ENCODE measurements around the gene ZNF414.
"Not testable (repeated sequence)": the region's sequence is repeated elsewhere in the genome, so short reads cannot be mapped to it uniquely, and the experiment has no call there.

ZNF414 gene

DNA sequence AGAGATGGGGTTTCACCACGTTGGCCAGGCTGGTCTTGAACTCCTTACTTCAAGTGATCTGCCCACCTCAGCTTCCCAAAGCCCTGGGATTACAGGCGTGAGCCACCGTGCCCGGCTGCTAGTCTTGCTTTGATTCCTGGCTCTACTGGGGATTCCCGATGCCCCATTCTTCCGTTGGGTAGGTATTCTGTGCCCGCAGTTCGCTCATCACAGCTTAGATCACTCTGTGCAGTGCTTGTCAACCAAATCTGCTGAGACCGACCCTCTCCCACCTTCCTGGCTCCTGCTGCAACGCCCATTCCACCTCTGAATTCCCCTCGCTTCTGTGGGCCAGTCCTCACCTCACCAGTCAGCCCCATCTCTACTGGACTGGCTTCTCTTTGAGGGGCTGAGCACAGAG lies 4.6 kb upstream of the ZNF414 start:
- TF ChIP-seq, protein P1, sequence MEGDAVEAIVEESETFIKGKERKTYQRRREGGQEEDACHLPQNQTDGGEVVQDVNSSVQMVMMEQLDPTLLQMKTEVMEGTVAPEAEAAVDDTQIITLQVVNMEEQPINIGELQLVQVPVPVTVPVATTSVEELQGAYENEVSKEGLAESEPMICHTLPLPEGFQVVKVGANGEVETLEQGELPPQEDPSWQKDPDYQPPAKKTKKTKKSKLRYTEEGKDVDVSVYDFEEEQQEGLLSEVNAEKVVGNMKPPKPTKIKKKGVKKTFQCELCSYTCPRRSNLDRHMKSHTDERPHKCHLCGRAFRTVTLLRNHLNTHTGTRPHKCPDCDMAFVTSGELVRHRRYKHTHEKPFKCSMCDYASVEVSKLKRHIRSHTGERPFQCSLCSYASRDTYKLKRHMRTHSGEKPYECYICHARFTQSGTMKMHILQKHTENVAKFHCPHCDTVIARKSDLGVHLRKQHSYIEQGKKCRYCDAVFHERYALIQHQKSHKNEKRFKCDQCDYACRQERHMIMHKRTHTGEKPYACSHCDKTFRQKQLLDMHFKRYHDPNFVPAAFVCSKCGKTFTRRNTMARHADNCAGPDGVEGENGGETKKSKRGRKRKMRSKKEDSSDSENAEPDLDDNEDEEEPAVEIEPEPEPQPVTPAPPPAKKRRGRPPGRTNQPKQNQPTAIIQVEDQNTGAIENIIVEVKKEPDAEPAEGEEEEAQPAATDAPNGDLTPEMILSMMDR (conservative IDR thresholded peaks at IDR 0.05; ENCODE audit: control insufficient read depth, insufficient read depth, low read depth, low read length), result no peak
- no peak for DNase-seq (ENCODE audit: low read depth)
- no peak overlapping the region for H3K4me3 ChIP-seq (ENCODE audit: control insufficient read depth, low read depth, low read length)

DNA sequence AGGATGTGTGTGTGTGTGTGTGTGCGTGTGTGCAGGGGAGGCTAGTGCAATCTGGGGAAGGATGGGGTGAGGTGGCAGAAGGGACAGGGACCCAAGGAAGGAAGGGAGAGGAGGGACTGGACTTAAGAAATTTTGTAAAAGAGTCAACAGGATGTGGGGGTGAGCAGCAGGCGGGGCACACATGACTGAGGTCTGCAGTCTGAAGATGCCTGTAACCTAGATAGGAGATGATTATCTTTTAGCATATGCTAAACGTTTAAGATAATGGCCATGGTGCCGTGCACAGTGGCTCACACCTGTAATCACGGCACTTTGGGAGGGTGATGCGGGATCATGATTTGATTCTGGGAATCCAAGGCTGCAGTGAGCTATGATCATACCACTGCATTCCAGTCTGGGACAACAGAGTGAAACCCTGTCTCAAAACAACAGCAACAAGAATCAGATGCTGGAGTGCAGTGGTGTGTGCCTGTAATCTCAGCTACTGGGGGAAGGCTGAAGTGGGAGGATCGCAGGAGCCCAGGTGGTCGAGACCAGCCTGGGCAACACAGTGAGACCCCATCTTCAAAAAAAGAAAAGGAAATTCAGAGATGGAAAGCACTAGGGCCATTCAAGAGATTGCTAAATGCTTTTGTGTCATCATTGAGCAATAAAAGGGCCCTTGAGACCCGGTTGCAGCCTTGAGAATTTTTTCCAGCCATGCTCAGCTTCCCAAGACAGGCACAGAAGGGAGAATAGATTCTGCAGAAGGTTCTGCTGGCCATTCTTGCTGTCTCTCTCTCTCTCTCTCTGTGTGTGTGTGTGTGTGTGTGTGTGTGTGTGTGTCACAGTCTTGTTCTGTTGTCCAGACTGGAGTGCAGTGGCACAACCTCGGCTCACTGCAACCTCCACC lies 3.8 kb upstream of the ZNF414 start:
- DNase-seq (ENCODE audit: low read depth), result peak; percentile 85
- TF ChIP-seq, protein P1 (conservative IDR thresholded peaks at IDR 0.05; ENCODE audit: control insufficient read depth, insufficient read depth, low read depth, low read length), result no peak
- no peak overlapping the region for H3K4me3 ChIP-seq (ENCODE audit: control insufficient read depth, low read depth, low read length)

DNA sequence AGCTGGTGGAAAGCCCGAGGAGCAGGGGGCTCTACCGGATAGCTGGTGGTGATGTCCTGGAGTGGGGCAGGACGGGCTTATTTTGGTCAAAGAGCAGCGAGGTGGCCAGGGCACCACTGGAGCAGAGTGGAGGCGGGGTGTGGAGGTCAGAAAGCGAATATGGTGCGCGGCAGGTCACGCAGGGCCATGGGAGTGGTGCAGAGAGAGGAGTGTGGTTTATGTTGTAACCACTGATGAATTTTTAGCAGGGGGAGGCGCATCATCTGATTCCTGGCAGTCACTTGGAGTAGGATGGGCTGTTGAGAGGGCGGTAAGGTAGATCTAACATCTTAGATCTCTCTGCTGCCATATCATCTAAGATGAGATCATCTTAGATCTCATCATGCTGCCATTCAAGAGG lies 1.4 kb upstream of the ZNF414 start:
- no peak overlapping the region for H3K4me3 ChIP-seq (ENCODE audit: control insufficient read depth, low read depth, low read length)
- DNase-seq (ENCODE audit: low read depth), result peak; percentile 24
- TF ChIP-seq, protein P1 (conservative IDR thresholded peaks at IDR 0.05; ENCODE audit: control insufficient read depth, insufficient read depth, low read depth, low read length), result no peak

DNA sequence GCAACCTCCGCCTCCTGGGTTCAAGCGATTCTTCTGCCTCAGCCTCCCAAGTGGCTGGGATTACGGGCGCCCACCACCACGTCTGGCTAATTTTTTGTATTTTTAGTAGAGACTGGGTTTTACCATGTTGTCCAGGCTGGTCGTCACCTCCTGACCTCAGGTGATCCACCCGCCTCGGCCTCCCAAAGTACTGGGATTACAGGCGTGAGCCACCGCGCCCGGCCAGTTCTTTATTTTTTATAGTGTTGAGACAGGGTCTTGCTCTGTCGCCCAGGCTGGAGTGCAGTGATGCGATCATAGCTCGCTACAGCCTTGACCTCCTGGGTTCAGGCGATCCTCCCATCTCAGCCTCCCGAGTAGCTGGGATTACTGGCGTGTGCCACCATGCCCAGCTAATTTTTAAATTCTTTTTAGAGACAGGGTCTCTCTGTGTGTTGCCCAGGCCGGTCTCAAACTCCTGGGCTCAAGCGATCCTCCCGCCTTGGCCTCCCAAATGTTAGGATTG lies 590 bp upstream of the ZNF414 start:
- not testable (repeated sequence) for DNase-seq (ENCODE audit: low read depth)
- peak overlapping the region; percentile 57 for H3K4me3 ChIP-seq (ENCODE audit: control insufficient read depth, low read depth, low read length)

DNA sequence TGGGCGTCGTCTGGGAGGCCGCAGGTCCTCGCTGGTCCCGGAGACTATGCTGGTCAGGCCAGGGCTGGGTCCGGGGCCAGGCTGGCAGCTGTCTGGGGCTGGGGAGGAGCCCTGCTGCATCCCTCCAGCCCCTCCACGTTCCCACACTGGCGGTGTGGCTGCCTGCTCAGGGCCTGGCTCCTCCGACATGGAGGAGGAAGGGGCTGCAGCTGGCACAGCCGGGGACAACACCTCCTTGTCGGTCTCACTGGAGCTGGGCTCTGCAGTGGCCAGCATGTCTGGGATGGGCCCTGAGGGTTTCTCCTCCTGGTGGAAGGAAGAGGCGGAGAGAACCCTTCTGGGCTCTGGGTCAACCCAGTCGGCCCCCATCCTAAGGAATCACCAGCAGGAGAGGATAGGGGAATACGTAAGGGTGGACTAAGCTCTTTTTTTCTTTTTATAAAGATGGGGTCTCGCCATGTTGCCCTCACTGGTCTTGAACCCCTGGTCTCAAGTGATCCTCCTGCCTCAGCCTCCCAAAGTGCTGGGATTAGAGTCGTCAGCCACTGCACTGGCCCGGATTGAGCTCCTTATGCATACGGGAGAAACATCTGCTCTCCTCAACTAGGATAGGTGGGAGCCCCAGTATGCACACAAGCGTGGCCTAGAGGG lies 806 bp downstream of the ZNF414 start:
- peak overlapping the region; percentile 57 for H3K4me3 ChIP-seq (ENCODE audit: control insufficient read depth, low read depth, low read length)
- no peak for DNase-seq (ENCODE audit: low read depth)
- TF ChIP-seq, protein P1 (conservative IDR thresholded peaks at IDR 0.05; ENCODE audit: control insufficient read depth, insufficient read depth, low read depth, low read length), result no peak

DNA sequence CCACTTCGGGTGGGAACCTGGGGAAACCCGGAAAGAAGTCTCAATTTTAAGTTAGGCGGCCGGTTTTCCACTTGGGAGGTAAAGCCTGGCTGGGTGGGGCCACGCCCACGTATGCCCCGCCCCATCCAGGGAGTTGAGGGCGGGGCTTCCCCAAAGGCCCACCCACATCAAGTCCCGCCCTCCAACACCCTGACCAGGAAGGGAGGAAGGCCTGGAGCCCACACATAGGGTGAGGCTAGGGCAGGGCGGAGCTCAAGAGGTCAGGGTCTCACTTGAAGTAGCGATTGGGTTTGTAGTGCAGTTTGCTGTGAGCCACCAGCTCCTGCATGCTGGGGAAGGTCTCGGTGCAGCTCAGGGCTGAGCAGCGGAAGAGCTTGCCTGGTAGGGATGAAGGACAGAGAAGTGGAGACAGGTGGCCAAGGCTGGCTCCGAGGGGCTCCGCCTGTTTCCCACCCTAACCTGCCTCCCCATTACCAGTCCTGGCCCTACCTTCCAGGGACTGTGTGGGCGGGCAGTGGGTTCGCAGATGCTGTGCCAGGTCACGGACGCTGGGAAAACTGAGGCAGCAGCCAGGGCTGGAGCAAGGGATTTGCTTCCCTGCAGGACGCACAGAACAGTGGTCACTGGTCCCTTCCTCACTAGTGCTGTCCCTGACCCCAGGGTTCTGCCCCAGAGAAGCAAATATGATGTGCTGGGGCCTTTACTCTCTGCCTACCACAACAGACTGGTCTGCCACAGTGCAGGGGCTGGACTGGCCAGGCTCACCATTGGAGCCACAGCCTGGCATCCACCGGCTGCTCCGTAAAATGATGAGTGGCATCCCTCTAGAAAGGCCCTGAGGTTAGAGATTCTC lies 1.6 kb downstream of the ZNF414 start:
- TF ChIP-seq, protein P1 (conservative IDR thresholded peaks at IDR 0.05; ENCODE audit: control insufficient read depth, insufficient read depth, low read depth, low read length), result no peak
- no peak overlapping the region for H3K4me3 ChIP-seq (ENCODE audit: control insufficient read depth, low read depth, low read length)
- peak; percentile 31 for DNase-seq (ENCODE audit: low read depth)

All from fibroblast of mammary gland (primary cell).